ENCODE results near the gene GRIN2A.

DNA sequence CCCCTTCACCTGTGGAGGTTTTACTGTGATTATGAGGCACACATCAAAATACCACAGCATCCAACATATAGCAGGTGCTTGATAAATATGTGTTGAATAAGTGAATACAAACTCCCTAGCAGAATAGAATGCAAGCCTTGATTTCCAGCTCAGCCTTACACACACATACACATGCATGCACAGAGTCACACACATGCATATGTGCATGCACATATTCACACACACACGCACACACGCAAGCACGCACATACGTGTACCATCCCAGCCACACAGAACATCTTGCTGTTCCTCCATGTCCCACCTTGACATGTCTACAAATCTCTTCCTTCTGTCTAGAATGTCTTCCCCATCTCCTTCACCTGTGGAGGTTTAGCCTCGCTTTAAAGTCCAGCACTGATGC lies 160.1 kb downstream of the GRIN2A start:
- TF ChIP-seq, protein P1, sequence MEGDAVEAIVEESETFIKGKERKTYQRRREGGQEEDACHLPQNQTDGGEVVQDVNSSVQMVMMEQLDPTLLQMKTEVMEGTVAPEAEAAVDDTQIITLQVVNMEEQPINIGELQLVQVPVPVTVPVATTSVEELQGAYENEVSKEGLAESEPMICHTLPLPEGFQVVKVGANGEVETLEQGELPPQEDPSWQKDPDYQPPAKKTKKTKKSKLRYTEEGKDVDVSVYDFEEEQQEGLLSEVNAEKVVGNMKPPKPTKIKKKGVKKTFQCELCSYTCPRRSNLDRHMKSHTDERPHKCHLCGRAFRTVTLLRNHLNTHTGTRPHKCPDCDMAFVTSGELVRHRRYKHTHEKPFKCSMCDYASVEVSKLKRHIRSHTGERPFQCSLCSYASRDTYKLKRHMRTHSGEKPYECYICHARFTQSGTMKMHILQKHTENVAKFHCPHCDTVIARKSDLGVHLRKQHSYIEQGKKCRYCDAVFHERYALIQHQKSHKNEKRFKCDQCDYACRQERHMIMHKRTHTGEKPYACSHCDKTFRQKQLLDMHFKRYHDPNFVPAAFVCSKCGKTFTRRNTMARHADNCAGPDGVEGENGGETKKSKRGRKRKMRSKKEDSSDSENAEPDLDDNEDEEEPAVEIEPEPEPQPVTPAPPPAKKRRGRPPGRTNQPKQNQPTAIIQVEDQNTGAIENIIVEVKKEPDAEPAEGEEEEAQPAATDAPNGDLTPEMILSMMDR (IDR thresholded peaks at IDR 0.05) = no peak
- TF ChIP-seq POLR2A (IDR thresholded peaks at IDR 0.05) = no peak
- no peak for TF ChIP-seq POLR2AphosphoS5 (IDR thresholded peaks at IDR 0.05)

Data from gastroesophageal sphincter (tissue), 3 donors.